Progenitor cell of endocrine pancreas (in vitro differentiated cells): ENCODE data around the gene B3GNT3. TPM values are rescaled to one million over a fixed set of nuclear protein-coding genes. Genes with fewer than 3 reads are reported as not detected.

Experiments used
- DNase-seq: peaks from one replicate; pipeline ENCODE4 v3.0.0; 2021; ENCODE audit warnings: low spot score; ENCODE audit not compliant: unreplicated experiment
- H3K27ac Mint-ChIP-seq: 2 replicates; pipeline ENCODE4 v1.8.0; 2021; ENCODE audit warnings: mild to moderate bottlenecking, moderate library complexity, mixed read lengths
- H3K27me3 Mint-ChIP-seq: 2 replicates; pipeline ENCODE4 v1.8.0; 2021; ENCODE audit warnings: mixed read lengths
- H3K36me3 Mint-ChIP-seq: 2 replicates; pipeline ENCODE4 v1.8.0; 2022; ENCODE audit warnings: mixed read lengths; ENCODE audit not compliant: insufficient read depth
- H3K4me1 Mint-ChIP-seq: 2 replicates; pipeline ENCODE4 v1.8.0; 2021; ENCODE audit warnings: low read depth, mixed read lengths
- H3K4me3 Mint-ChIP-seq: 2 replicates; pipeline ENCODE4 v1.8.0; 2021; ENCODE audit warnings: low read depth, mild to moderate bottlenecking, moderate library complexity, mixed read lengths
- H3K9me3 Mint-ChIP-seq: 2 replicates; pipeline ENCODE4 v1.8.0; 2021; ENCODE audit warnings: low read depth, mixed read lengths
- total RNA-seq: library from RNA; stranded (reverse); gene quantifications from 2 replicates; pipeline ENCODE4 v1.2.1, GENCODE V29; 2021
- TF ChIP-seq, protein P1 (sequence below): fragments of 200-600 bp; sonication (generic); IDR thresholded peaks from one replicate; pipeline ENCODE4 v1.5.0; 2021; ENCODE audit warnings: antibody characterized with exemption, mild to moderate bottlenecking; ENCODE audit not compliant: unreplicated experiment

The B3GNT3 gene
- total RNA-seq, 1 donor from 2014 or later: not detected

DNA sequence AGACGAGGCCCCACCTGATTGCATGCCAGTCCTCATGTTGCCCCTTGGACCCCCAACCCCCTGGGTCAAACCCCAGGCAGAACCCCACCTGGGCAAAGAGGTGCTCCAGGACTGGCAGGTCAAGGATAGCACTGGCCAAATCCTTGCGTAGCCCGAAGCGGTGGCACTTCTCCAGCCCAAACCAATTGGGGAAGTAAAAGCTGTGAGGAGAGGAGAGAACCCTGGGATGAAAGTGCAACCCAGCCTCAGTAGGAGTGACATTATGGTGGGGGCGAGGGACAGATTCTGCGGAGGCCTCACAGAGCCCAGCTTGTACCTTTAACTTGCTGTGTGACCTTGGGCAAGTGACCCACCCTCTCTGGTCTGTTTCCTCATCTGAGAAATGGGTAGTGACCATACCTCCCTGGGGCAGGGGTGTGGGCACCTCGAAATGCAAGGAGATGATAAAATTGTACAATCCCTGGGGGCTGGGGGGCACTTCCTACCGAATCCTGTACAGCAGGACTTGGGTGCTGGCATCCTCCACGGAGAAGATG is 48.4 kb downstream of the B3GNT3 start:
- no peak overlapping the region for H3K27ac Mint-ChIP-seq
- TF ChIP-seq, protein P1, sequence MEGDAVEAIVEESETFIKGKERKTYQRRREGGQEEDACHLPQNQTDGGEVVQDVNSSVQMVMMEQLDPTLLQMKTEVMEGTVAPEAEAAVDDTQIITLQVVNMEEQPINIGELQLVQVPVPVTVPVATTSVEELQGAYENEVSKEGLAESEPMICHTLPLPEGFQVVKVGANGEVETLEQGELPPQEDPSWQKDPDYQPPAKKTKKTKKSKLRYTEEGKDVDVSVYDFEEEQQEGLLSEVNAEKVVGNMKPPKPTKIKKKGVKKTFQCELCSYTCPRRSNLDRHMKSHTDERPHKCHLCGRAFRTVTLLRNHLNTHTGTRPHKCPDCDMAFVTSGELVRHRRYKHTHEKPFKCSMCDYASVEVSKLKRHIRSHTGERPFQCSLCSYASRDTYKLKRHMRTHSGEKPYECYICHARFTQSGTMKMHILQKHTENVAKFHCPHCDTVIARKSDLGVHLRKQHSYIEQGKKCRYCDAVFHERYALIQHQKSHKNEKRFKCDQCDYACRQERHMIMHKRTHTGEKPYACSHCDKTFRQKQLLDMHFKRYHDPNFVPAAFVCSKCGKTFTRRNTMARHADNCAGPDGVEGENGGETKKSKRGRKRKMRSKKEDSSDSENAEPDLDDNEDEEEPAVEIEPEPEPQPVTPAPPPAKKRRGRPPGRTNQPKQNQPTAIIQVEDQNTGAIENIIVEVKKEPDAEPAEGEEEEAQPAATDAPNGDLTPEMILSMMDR: no peak
- H3K9me3 Mint-ChIP-seq: no peaks in the 10 kb centered on the region
- no peak overlapping the region for H3K4me3 Mint-ChIP-seq
- H3K36me3 Mint-ChIP-seq: no peaks in the 10 kb centered on the region
- DNase-seq: no peak
- peaks cover 61% of the 10 kb centered on the region for H3K27me3 Mint-ChIP-seq
- peaks cover 1% of the 10 kb centered on the region for H3K4me1 Mint-ChIP-seq

DNA sequence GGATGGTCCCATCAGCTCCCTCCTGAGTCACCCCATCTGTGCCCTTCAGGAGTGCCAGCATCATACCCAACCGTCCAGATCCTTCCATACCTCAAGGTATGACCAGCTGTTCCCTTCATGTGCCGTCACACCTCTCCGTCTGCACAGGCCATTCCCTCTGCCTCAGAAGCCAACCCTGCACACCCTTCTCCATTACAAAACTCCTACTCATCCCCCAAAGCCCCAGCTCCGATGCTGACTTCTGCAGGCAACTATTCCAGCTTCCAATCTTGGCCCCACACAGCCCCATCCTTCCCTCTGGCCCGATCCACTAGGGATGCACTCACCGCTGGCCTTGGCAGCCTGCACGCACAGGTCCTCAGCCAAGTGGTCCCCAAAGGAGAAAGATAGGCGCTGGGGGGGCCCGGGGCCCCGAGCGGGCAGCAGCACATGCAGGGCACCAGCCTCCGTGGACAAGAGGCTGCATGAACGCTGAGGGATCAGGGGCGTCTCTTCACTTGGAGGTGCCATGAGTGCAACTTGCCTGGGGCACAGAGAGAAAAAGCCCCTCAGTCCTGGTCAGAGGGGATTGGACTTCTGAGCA is 49.1 kb downstream of the B3GNT3 start:
- Mint-ChIP-seq H3K4me3 (no peak overlapping the region), H3K9me3 (no peaks in the 10 kb centered on the region), H3K27ac (no peak overlapping the region), H3K27me3 (peaks cover 64% of the 10 kb centered on the region), H3K4me1 (peaks cover 1% of the 10 kb centered on the region), H3K36me3 (no peaks in the 10 kb centered on the region)
- DNase-seq: no peak
- TF ChIP-seq, protein P1: no peak

DNA sequence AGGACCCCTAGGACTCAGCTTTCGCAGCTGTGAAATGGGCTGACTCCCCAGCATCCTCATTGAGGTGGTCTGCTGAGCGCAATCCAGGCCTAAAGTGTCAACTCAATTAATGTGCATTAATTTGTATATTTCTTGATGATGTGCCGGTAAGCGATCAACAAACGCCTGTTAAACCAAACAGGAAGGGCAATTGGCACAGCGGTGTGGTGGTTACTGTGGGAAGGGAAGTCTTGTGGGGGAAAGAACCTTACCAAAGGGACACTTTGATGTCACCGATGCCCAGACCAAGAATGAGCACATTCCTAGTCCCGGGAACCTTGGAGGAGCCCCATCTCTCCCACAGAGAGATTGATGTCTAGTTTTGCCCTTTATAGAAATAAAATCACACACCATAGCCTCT is 51.2 kb downstream of the B3GNT3 start:
- Mint-ChIP-seq H3K27me3 (peaks cover 56% of the 10 kb centered on the region), H3K27ac (no peak overlapping the region), H3K9me3 (no peaks in the 10 kb centered on the region), H3K4me3 (no peak overlapping the region), H3K4me1 (no peaks in the 10 kb centered on the region), H3K36me3 (no peaks in the 10 kb centered on the region)
- TF ChIP-seq, protein P1: no peak
- no peak for DNase-seq

DNA sequence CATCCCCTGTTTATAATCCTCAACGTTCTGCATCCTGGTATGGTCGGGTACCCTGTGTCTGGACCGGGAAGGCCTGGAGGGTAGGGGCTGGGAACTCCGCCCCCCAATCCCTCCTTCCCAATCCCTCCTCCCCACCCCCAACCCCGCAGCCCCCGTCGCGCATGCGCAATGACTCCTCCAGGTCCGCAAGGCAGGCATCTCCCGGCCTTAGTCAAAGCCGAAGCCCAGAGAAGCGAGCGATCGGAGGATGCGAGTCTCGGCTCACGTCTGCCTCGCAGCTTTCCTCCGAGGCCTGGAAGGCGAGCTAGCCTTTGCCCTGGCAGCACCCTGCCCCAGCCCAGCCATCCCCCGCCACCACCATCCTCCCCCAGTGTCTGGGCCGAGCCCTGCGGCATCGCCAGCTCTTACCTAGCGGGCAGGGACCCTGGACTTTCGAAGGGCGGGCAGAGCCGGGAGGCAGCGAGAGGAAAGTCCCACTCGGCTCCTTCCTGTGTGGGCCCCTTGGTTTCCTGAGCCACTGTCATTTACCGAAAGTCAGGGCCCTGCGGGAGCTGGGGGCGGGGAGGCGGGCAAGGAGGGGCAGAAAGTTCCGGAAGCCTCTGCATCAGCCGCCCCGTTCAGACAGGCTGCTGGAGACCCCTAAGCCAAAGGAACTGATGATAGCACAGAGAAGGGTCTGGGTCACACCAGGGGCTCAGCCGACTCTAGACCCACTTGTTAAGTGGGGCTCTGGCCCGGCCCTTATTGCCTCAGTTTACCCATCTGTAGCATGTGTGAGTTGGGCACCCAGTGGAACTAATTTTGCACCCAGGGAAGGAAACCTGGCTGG is 52.8 kb downstream of the B3GNT3 start, which contains the start of gene JAK3:
Gene JAK3, minus strand, starts transcription at position 445 of the 829 bp plus-strand sequence. CDS start 3,565 bp downstream, outside the sequence.
- Mint-ChIP-seq H3K4me3 (peak within 1 kb of the TSS; percentile 46), H3K27me3 (peaks cover 49% of the 10 kb centered on the region), H3K9me3 (no peaks in the 10 kb centered on the region), H3K36me3 (no peaks in the 10 kb centered on the region), H3K4me1 (no peaks in the 10 kb centered on the region), H3K27ac (no peak within 1 kb of the TSS)
- DNase-seq: peak; percentile 53
- TF ChIP-seq, protein P1: no peak

DNA sequence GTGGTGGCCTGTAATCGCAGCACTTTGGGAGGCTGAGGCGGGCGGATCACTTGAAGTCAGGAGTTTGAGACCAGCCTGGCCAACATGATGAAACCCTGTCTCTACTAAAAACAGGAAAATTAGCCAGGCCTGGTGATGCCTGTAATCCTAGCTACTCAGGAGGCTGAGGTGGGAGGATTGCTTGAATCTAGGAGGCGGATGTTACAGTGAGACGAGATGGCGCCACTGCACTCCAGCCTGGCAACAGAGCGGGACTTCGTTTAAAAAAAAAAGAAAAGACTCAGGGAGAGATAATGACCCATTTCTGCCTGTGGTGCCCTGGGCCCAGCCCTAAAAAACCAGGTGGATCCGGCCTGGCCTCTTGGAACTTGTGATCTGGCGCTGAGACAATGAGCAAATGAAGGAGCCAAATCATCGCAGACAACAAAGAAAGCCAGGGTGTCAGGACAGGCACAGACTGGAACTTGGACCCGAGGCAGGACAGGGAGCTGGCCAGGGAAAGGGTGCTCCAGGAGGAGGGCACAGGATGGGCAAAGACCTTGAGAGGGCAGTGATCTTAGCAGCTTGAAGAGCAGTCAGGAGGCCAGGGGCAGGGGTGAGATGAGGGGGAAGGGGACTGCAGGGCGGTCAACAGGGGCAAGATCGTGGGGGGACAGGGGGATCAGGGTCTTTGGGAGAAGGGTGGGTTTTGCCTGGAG is 53.8 kb downstream of the B3GNT3 start:
- no peaks in the 10 kb centered on the region for H3K4me1 Mint-ChIP-seq
- H3K27ac Mint-ChIP-seq: no peak overlapping the region
- H3K9me3 Mint-ChIP-seq: no peaks in the 10 kb centered on the region
- DNase-seq: no peak
- no peak overlapping the region for H3K4me3 Mint-ChIP-seq
- TF ChIP-seq, protein P1: no peak
- H3K27me3 Mint-ChIP-seq: peaks cover 41% of the 10 kb centered on the region
- no peaks in the 10 kb centered on the region for H3K36me3 Mint-ChIP-seq
